HepG2 (cell line): ENCODE data around the gene GLRX5. TPM values are rescaled to one million over a fixed set of nuclear protein-coding genes. Genes with fewer than 3 reads are reported as not detected.

Experiments
- ATAC-seq: fragments of 200-7000 bp; cut with Tn5 transposase; 3 replicates; pipeline ENCODE4 v1.9.1; 2020; ENCODE audit warnings: mild to moderate bottlenecking, moderate library complexity
- BruUV-seq: library from RNA; stranded (reverse); fragments of 400-500 nt; replicated peaks from 2 replicates; lab custom pipeline; 2021; lab: Mats Ljungman, UMichigan
- CTCF ChIA-PET: fragments of 300-600 bp; formaldehyde crosslinking; extraction: SDS; loops from one replicate; lab custom pipeline; 2021; ENCODE audit warnings: low total read pairs, inconsistent platforms, low intra/inter-chr PET ratio; lab: Yijun Ruan, JAX
- POLR2A ChIA-PET: fragments of 350-600 bp; sonication (Branson Sonifier 250); formaldehyde crosslinking; loops from one replicate; lab custom pipeline; 2020; ENCODE audit warnings: antibody characterized with exemption, inconsistent platforms; lab: Yijun Ruan, JAX
- DNase-seq: peaks from one replicate; pipeline ENCODE4 v3.0.0-alpha.2; 2015; ENCODE audit warnings: low spot score
- FAIRE-seq: peaks from 3 replicates; lab custom pipeline; 2011; peaks lifted over from hg19 to GRCh38; lab: Jason Lieb, UNC
- H2AFZ ChIP-seq: one replicate; pipeline ENCODE4 v1.6.1; 2011; ENCODE audit warnings: low read length, inconsistent platforms
- H3K27ac ChIP-seq: fragments of 300-600 bp; 3 replicates; pipeline ENCODE4 v1.8.0; 2011; ENCODE audit warnings: mixed run types, mild to moderate bottlenecking, mixed read lengths, low read length, inconsistent platforms; ENCODE audit not compliant: insufficient read depth; ENCODE audit errors: extremely low read length
- H3K27me3 ChIP-seq, 2 experiments: fragments of 200-600 bp in 1 of 2; 2 replicates in 1 of 2; 3 replicates in 1 of 2; pipeline versions ENCODE4 v1.6.0 to v1.8.0; 2011; ENCODE audit warnings: low read length in 2 of 2, mild to moderate bottlenecking in 2 of 2, moderate library complexity in 2 of 2, inconsistent platforms in 1 of 2; ENCODE audit not compliant: insufficient read depth in 2 of 2, control insufficient read depth in 1 of 2
- H3K36me3 ChIP-seq, 2 experiments: fragments of 200-600 bp in 1 of 2; replicated peaks in 1 of 2; 2 replicates in 1 of 2; 3 replicates in 1 of 2; pipeline versions ENCODE4 v1.5.1 to v1.8.0; 2011; ENCODE audit warnings: low read length in 2 of 2, inconsistent platforms in 1 of 2; ENCODE audit not compliant: insufficient read depth in 2 of 2, control insufficient read depth in 1 of 2
- H3K4me1 ChIP-seq: 2 replicates; pipeline ENCODE4 v1.5.1; 2012; ENCODE audit warnings: low read length, inconsistent platforms; ENCODE audit not compliant: insufficient read depth
- H3K4me2 ChIP-seq: 2 replicates; pipeline ENCODE4 v1.6.0; 2011; ENCODE audit warnings: low read depth, low read length, inconsistent platforms
- H3K4me3 ChIP-seq, 3 experiments: fragments of 200-600 bp in 1 of 3; sonication (generic), shearing (Covaris generic) in 1 of 3; replicated peaks in 1 of 3; 2 replicates each; pipeline ENCODE4 v1.5.1; 2011 to 2016; ENCODE audit warnings: low read length in 3 of 3, inconsistent platforms in 2 of 3, low read depth in 2 of 3, mild to moderate bottlenecking in 2 of 3, control low read depth in 1 of 3, mixed read lengths in 1 of 3; ENCODE audit not compliant: insufficient read depth in 1 of 3
- H3K79me2 ChIP-seq: one replicate; pipeline ENCODE4 v1.6.1; 2011; ENCODE audit warnings: low read length, inconsistent platforms; ENCODE audit not compliant: insufficient read depth
- H3K9ac ChIP-seq: 2 replicates; pipeline ENCODE4 v1.6.0; 2011; ENCODE audit warnings: mild to moderate bottlenecking, low read depth, low read length, inconsistent platforms; ENCODE audit not compliant: insufficient read depth
- H3K9me3 ChIP-seq: 2 replicates; pipeline ENCODE4 v1.5.1; 2012; ENCODE audit warnings: mild to moderate bottlenecking, low read length
- H4K20me1 ChIP-seq: 2 replicates; pipeline ENCODE4 v1.6.0; 2011; ENCODE audit warnings: inconsistent platforms, mild to moderate bottlenecking, low read length, moderate library complexity; ENCODE audit not compliant: insufficient read depth
- ATF4 ChIP-seq, 2 experiments: fragments of 450-650 bp in 1 of 2; sonication (generic) in 1 of 2; formaldehyde crosslinking; IDR thresholded peaks; 2 replicates each; pipeline versions ENCODE4 v1.5.0 to v1.8.0; 2020 to 2022; ENCODE audit warnings: mild to moderate bottlenecking in 1 of 2, missing genetic modification reagents in 1 of 2
- ATF7-NPFF ChIP-seq: sonication (generic); formaldehyde crosslinking; IDR thresholded peaks from 2 replicates; pipeline ENCODE4 v1.8.1; 2023; ENCODE audit warnings: mild to moderate bottlenecking, low read depth, missing genetic modification reagents, moderate library complexity
- EP300 ChIP-seq, 3 experiments: sonication (generic) in 1 of 3; formaldehyde crosslinking in 1 of 3; IDR thresholded peaks; 2 replicates each; pipeline versions ENCODE4 v1.5.1 to v1.6.1; 2011 to 2020; ENCODE audit warnings: low read depth in 2 of 3, low read length in 2 of 3, borderline replicate concordance in 1 of 3, improper control_type of control experiment in 1 of 3, mild to moderate bottlenecking in 1 of 3, missing genetic modification reagents in 1 of 3, moderate library complexity in 1 of 3
- FOSL2 ChIP-seq: sonication (generic); formaldehyde crosslinking; IDR thresholded peaks from 2 replicates; pipeline ENCODE4 v1.4.0; 2020; ENCODE audit warnings: missing genetic modification reagents
- KDM2A ChIP-seq: sonication (generic); formaldehyde crosslinking; IDR thresholded peaks from 2 replicates; pipeline ENCODE4 v1.4.0; 2020; ENCODE audit warnings: low read depth, missing genetic modification reagents, borderline replicate concordance
- KDM5A ChIP-seq: fragments of 200-600 bp; sonication (generic); IDR thresholded peaks from 2 replicates; pipeline ENCODE4 v1.7.0; 2018; ENCODE audit warnings: antibody characterized with exemption, mild to moderate bottlenecking, low read length, borderline replicate concordance
- KDM5B ChIP-seq: sonication (generic); formaldehyde crosslinking; IDR thresholded peaks from 2 replicates; pipeline ENCODE4 v1.4.0; 2020; ENCODE audit warnings: missing genetic modification reagents, mild to moderate bottlenecking, borderline replicate concordance
- MAFK ChIP-seq, 2 experiments: IDR thresholded peaks in 1 of 2; conservative IDR thresholded peaks in 1 of 2; 2 replicates each; pipeline ENCODE4 v1.6.1; 2011; ENCODE audit warnings: improper control_type of control experiment in 2 of 2, low read length in 2 of 2
- MAZ ChIP-seq, 2 experiments: sonication (generic) in 1 of 2; formaldehyde crosslinking in 1 of 2; IDR thresholded peaks; 2 replicates each; pipeline versions ENCODE4 v1.5.0 to v1.6.1; 2012 to 2020; ENCODE audit warnings: low read depth in 2 of 2, mild to moderate bottlenecking in 2 of 2, borderline replicate concordance in 1 of 2, improper control_type of control experiment in 1 of 2, low read length in 1 of 2, missing genetic modification reagents in 1 of 2, moderate library complexity in 1 of 2
- MBNL3 ChIP-seq: fragments of 250-450 bp; sonication (Bioruptor Pico); conservative IDR thresholded peaks from 2 replicates; pipeline ENCODE4 v1.8.0; 2022; ENCODE audit warnings: mild to moderate bottlenecking, inconsistent platforms
- NR2F2 ChIP-seq: IDR thresholded peaks from 2 replicates; pipeline ENCODE4 v1.6.1; 2012; ENCODE audit warnings: low read depth, inconsistent platforms, borderline replicate concordance
- PHB2 ChIP-seq: fragments of 450-650 bp; IDR thresholded peaks from 2 replicates; pipeline ENCODE4 v1.6.1; 2018; ENCODE audit not compliant: partially characterized antibody
- RBM22 ChIP-seq: fragments of 200-400 bp; formaldehyde crosslinking; optimal IDR thresholded peaks from 2 replicates; pipeline ENCODE3; 2017; ENCODE audit warnings: mild to moderate bottlenecking, low read length, moderate library complexity
- SIX4 ChIP-seq: sonication (generic); formaldehyde crosslinking; IDR thresholded peaks from 2 replicates; pipeline ENCODE4 v1.4.0; 2020; ENCODE audit warnings: missing genetic modification reagents
- SRSF1 ChIP-seq: fragments of 200-400 bp; formaldehyde crosslinking; optimal IDR thresholded peaks from 2 replicates; pipeline ENCODE3; 2017; ENCODE audit warnings: mild to moderate bottlenecking, low read depth, low read length, moderate library complexity
- YEATS4 ChIP-seq: sonication (generic); formaldehyde crosslinking; IDR thresholded peaks from 2 replicates; pipeline ENCODE4 v1.4.0; 2020; ENCODE audit warnings: missing genetic modification reagents, borderline replicate concordance
- ZBTB42 ChIP-seq: sonication (generic); formaldehyde crosslinking; IDR thresholded peaks from 2 replicates; pipeline ENCODE4 v1.5.0; 2020; ENCODE audit warnings: mild to moderate bottlenecking, missing genetic modification reagents
- ZNF263 ChIP-seq: sonication (generic); formaldehyde crosslinking; IDR thresholded peaks from 2 replicates; pipeline ENCODE4 v1.4.0; 2020; ENCODE audit warnings: missing genetic modification reagents
- ZNF460 ChIP-seq: sonication (generic); formaldehyde crosslinking; IDR thresholded peaks from 2 replicates; pipeline ENCODE4 v1.5.1; 2020; ENCODE audit warnings: missing genetic modification reagents, mild to moderate bottlenecking, borderline replicate concordance
- ZNF556 ChIP-seq: sonication (generic); formaldehyde crosslinking; IDR thresholded peaks from 2 replicates; pipeline ENCODE4 v1.4.0; 2020; ENCODE audit warnings: mild to moderate bottlenecking, missing genetic modification reagents, borderline replicate concordance
- ZNF614 ChIP-seq: IDR thresholded peaks from 2 replicates; pipeline ENCODE4 v1.6.1; 2018; ENCODE audit warnings: missing biosample characterization, missing genetic modification reagents, inconsistent platforms, borderline replicate concordance
- ZNF644 ChIP-seq: IDR thresholded peaks from 2 replicates; pipeline ENCODE4 v1.6.1; 2016; ENCODE audit warnings: low read depth
- WGBS: methylation state at CpG from one replicate; pipeline ENCODE4 v1.1.6; 2017; ENCODE audit warnings: low lambda C conversion rate; 5-methylcytosine and 5-hydroxymethylcytosine counted together
- in situ Hi-C: cut with HindIII; loops from 2 replicates; pipeline ENCODE4 v1.10.0; 2017; ENCODE audit warnings: low pct_unique_long_range_greater_than_20kb; ENCODE audit not compliant: extremely low pct_ligation_motif_present
- intact Hi-C: fragments of 100-400 bp; cut with micrococcal nuclease; formaldehyde crosslinking; loops from one replicate; pipeline ENCODE4 v1.10.0; 2022; ENCODE audit not compliant: unreplicated experiment
- polyA plus RNA-seq, 8 experiments: library from polyadenylated mRNA; depleted of rRNA in 3 of 8; stranded (reverse) in 7 of 8; unstranded in 1 of 8; fragments of >200 nt; fragmentation: Illumina TruSeq in 4 of 8; extraction: Trizol in 4 of 8; gene quantifications; 2 replicates each; pipeline versions ENCODE4 v1.2.1 to v1.2.3, GENCODE V29; 2011 to 2016; ENCODE audit warnings: low read depth in 4 of 8, missing spikeins in 1 of 8, mixed read lengths in 1 of 8; ENCODE audit not compliant: insufficient read depth in 1 of 8
- total RNA-seq, 5 experiments: library from RNA; depleted of rRNA; stranded (reverse); fragments of >200 nt; fragmentation: Illumina TruSeq; extraction: Trizol; gene quantifications; 2 replicates each; pipeline ENCODE4 v1.2.3, GENCODE V29; 2016; ENCODE audit warnings: low read depth in 1 of 5
- TF ChIP-seq, protein P1 (sequence below): sonication (generic); formaldehyde crosslinking; conservative IDR thresholded peaks from 2 replicates; pipeline ENCODE4 v1.8.0; 2022; ENCODE audit warnings: missing genetic modification reagents

Gene GLRX5
- total and polyA plus RNA-seq, 2 of the 13 experiments (the other 11 are each of a cell fraction or from before 2014, with no cell fraction given), result 122 to 146 TPM

DNA sequence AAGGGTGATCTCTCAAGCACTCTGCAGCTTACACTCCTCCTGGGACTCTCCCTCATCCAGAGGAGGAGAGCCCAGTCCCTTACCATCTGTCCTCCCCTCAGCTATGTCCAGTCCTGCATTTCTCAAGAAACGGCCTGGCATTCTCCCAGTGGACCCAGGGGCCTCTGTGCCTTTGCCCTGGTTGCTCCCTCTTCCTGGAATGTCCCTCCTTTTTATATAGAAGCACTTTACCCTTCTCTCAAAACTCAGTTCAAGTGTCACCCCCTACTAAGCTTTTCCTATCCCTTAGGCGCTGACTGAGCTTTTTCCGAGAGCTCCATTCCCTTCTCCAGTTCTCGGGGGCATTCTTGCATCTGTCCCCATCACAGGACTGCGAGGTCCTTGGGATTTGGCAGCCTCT lies 8.9 kb upstream of the GLRX5 start:
- DNase-seq (no peak), ATAC-seq (no peak), FAIRE-seq (no peak)
- H3K4me3 ChIP-seq, result no peak overlapping the region
- H3K27me3 ChIP-seq, result no peaks in the 10 kb centered on the region
- H4K20me1 ChIP-seq, result no peaks in the 10 kb centered on the region
- ChIA-PET CTCF (no interaction called here), POLR2A (interaction anchor here (0.6 to 6.2 kb wide), 8 partner anchors 9 to 81 kb away, joined by 3 to 129 read pairs (median 56); partner anchors contain the start of genes GLRX5 and SYNE3)
- no peak overlapping the region for H2AFZ ChIP-seq
- intact Hi-C loops, result no loop called here
- H3K4me1 ChIP-seq, result peaks cover 92% of the 10 kb centered on the region
- H3K36me3 ChIP-seq, result peaks cover 0 to 5% of the 10 kb centered on the region in 2 experiments; a peak in 1 of 5 replicates
- H3K9ac ChIP-seq, result peak overlapping the region; percentile 91; the same call in 1 of the 2 replicates
- H3K9me3 ChIP-seq, result no peaks in the 10 kb centered on the region
- 77% methylated on average over 5 of the region's 5 CpGs for WGBS
- H3K4me2 ChIP-seq, result no peak overlapping the region
- H3K79me2 ChIP-seq, result peaks cover 44% of the 10 kb centered on the region
- BruUV-seq, result no TSS peak
- H3K27ac ChIP-seq, result peak overlapping the region; percentile 99
- in situ Hi-C loops, result no loop called here
- no peak for TF ChIP-seq PHB2
- TF ChIP-seq, protein P1, sequence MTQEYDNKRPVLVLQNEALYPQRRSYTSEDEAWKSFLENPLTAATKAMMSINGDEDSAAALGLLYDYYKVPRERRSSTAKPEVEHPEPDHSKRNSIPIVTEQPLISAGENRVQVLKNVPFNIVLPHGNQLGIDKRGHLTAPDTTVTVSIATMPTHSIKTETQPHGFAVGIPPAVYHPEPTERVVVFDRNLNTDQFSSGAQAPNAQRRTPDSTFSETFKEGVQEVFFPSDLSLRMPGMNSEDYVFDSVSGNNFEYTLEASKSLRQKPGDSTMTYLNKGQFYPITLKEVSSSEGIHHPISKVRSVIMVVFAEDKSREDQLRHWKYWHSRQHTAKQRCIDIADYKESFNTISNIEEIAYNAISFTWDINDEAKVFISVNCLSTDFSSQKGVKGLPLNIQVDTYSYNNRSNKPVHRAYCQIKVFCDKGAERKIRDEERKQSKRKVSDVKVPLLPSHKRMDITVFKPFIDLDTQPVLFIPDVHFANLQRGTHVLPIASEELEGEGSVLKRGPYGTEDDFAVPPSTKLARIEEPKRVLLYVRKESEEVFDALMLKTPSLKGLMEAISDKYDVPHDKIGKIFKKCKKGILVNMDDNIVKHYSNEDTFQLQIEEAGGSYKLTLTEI (CRISPR knock-in tag), result no peak
- no peak for TF ChIP-seq RBM22
- no peak for TF ChIP-seq ATF4 (CRISPR knock-in tag; IDR thresholded peaks at IDR 0.05)
- TF ChIP-seq SIX4 (CRISPR knock-in tag), result no peak
- no peak for TF ChIP-seq SRSF1
- TF ChIP-seq ZNF263, result peak; percentile 64
- no peak for TF ChIP-seq ZNF614
- TF ChIP-seq ZNF644 (CRISPR knock-in tag), result no peak
- TF ChIP-seq KDM5A, result no peak
- peak; percentile 9; the same call in 1 of the 2 replicates for TF ChIP-seq FOSL2 (CRISPR knock-in tag)
- no peak for TF ChIP-seq ZNF460
- no peak for TF ChIP-seq YEATS4 (CRISPR knock-in tag)
- 0 out of 2 replicates have a peak, but pooled peaks have one; percentile 8 for TF ChIP-seq KDM2A (CRISPR knock-in tag)
- TF ChIP-seq EP300 (IDR thresholded peaks at IDR 0.05; ENCODE audit: low read depth in 2 of 2, low read length in 2 of 2), result no peak
- no peak for TF ChIP-seq EP300 (CRISPR knock-in tag; IDR thresholded peaks at IDR 0.05; ENCODE audit: borderline replicate concordance)
- no peak for TF ChIP-seq KDM5B (CRISPR knock-in tag)
- no peak for TF ChIP-seq NR2F2
- 0 out of 2 replicates have a peak, but pooled peaks have one; percentile 31 for TF ChIP-seq ZNF556
- TF ChIP-seq ATF7-NPFF, result no peak
- no peak for TF ChIP-seq ZBTB42 (CRISPR knock-in tag)
- TF ChIP-seq MBNL3 (CRISPR knock-in tag), result no peak
- TF ChIP-seq MAZ (IDR thresholded peaks at IDR 0.05; ENCODE audit: borderline replicate concordance, low read depth, low read length), result no peak
- TF ChIP-seq MAZ (CRISPR knock-in tag; IDR thresholded peaks at IDR 0.05; ENCODE audit: low read depth), result no peak
- peak; percentile 27 to 39; a peak in 2 of 4 replicates for TF ChIP-seq MAFK (conservative IDR thresholded peaks at IDR 0.05 in 1 of 2, IDR thresholded peaks at IDR 0.05 in 1 of 2; ENCODE audit: low read length in 2 of 2)
